COR-L47 (cell line): ENCODE results near the gene PRR13.
"Not testable (repeated sequence)": the region's sequence is repeated elsewhere in the genome, so short reads cannot be mapped to it uniquely, and the experiment has no call there.

Source experiments
- DNase-seq: peaks from one replicate; lab custom pipeline; 2025; lab: John Stamatoyannopoulos, UW

The PRR13 gene

GRCh38 chr12:53441040-53441833 is at the start of gene PRR13:
PRR13 (plus strand) TSS chr12:53441734; CDS start chr12:53442715, 981 bp downstream.
- peak; percentile 99 for DNase-seq

GRCh38 chr12:53399896-53400295 is 41.6 kb upstream of the PRR13 start:
- no peak for DNase-seq

GRCh38 chr12:53402351-53402750 is 39.2 kb upstream of the PRR13 start:
- DNase-seq = not testable (repeated sequence)

- DNase-seq = no peak
Observed at GRCh38 chr12:53402871-53403270, 38.7 kb upstream of the PRR13 start.

- DNase-seq = no peak
Observed at GRCh38 chr12:53410951-53411350, 30.6 kb upstream of the PRR13 start.

GRCh38 chr12:53413485-53414204 is 27.9 kb upstream of the PRR13 start:
- no peak for DNase-seq

- no peak for DNase-seq
Observed at GRCh38 chr12:53414756-53415417, 26.6 kb upstream of the PRR13 start.

- DNase-seq = not testable (repeated sequence)
Observed at GRCh38 chr12:53415752-53416389, 25.7 kb upstream of the PRR13 start.

- not testable (repeated sequence) for DNase-seq
Observed at GRCh38 chr12:53417291-53417816, 24.2 kb upstream of the PRR13 start.

GRCh38 chr12:53418221-53418620 is 23.3 kb upstream of the PRR13 start:
- DNase-seq = no peak

GRCh38 chr12:53419756-53420155 is 21.8 kb upstream of the PRR13 start:
- no peak for DNase-seq

GRCh38 chr12:53422247-53422646 is 19.3 kb upstream of the PRR13 start:
- DNase-seq = not testable (repeated sequence)

- no peak for DNase-seq
Observed at GRCh38 chr12:53423597-53423996, 17.9 kb upstream of the PRR13 start, which contains the start of gene AMHR2. AMHR2 (plus strand) TSS chr12:53423855; CDS start chr12:53423935, 80 bp downstream.

- no peak for DNase-seq
Observed at GRCh38 chr12:53424626-53425514, 16.7 kb upstream of the PRR13 start.

GRCh38 chr12:53425515-53426150 is 15.9 kb upstream of the PRR13 start:
- DNase-seq = no peak

GRCh38 chr12:53427905-53428594 is 13.5 kb upstream of the PRR13 start:
- no peak for DNase-seq

GRCh38 chr12:53428741-53429140 is 12.8 kb upstream of the PRR13 start:
- no peak for DNase-seq

- DNase-seq = no peak
Observed at GRCh38 chr12:53430116-53430515, 11.4 kb upstream of the PRR13 start.

GRCh38 chr12:53431187-53431586 is 10.3 kb upstream of the PRR13 start:
- no peak for DNase-seq

GRCh38 chr12:53435326-53435725 is 6.2 kb upstream of the PRR13 start:
- DNase-seq = not testable (repeated sequence)
